NCI-H446 (cell line): ENCODE measurements around the gene CFAP410.
"Not testable (repeated sequence)": the region's sequence is repeated elsewhere in the genome, so short reads cannot be mapped to it uniquely, and the experiment has no call there.

ENCODE experiments used
- DNase-seq, 2 experiments: peaks; one replicate each; lab custom pipeline; 2025; lab: John Stamatoyannopoulos, UW

CFAP410 gene

DNA sequence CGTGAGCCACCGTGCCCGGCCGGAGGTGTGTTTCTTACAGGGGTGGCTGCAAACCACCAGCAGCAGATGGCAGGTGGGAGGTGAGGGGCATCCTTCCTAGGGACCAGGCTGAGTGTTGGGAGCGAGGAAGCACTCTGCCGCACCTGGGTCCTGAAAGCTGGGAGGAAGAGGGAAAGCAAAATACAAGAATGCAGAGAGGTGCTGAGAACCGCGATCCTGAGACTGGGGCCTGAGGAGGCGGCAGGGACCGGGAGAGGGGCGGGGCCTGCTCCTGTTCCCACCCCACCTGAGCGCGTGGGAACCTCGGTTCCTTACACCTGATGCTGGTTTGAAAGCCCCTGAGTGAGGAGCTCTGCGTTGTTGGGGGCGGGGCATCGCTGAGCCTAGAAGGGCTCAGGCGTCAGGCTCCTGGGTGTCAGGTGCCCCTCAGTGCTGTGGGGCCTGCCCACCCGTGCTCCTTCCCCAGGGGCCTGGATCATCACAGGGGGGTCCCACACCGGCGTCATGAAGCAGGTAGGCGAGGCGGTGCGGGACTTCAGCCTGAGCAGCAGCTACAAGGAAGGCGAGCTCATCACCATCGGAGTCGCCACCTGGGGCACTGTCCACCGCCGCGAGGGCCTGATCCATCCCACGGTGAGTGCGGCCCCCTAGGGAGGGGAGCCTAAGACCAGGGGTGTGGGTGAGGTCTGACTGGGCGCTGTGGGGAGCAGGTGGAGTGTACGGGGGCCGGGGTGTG lies 29.7 kb upstream of the CFAP410 start:
- no peak for DNase-seq

DNA sequence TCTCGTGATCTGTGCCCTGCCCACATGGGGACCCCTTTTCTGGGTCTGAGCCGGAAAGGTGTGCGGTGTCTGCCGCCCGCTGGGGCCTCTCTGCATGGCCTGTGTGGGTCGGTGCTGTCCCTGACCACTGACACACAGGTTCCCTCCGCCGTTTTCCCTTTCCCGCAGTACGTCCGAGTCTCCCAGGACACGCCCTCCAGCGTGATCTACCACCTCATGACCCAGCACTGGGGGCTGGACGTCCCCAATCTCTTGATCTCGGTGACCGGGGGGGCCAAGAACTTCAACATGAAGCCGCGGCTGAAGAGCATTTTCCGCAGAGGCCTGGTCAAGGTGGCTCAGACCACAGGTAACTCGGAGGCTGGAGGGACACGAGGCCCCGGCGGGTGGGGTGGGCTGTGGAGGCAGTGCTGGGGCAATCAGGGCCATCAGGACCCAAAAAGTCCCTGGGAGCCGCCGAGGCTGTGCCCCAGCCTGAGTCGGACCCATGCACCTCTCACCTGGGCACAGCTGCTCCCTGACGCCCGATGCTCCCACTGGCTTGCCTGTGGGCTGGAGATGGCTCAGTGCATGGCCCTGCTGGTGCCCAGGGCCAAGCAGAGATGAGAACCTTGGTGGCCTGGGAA lies 27.5 kb upstream of the CFAP410 start:
- DNase-seq: no peak

DNA sequence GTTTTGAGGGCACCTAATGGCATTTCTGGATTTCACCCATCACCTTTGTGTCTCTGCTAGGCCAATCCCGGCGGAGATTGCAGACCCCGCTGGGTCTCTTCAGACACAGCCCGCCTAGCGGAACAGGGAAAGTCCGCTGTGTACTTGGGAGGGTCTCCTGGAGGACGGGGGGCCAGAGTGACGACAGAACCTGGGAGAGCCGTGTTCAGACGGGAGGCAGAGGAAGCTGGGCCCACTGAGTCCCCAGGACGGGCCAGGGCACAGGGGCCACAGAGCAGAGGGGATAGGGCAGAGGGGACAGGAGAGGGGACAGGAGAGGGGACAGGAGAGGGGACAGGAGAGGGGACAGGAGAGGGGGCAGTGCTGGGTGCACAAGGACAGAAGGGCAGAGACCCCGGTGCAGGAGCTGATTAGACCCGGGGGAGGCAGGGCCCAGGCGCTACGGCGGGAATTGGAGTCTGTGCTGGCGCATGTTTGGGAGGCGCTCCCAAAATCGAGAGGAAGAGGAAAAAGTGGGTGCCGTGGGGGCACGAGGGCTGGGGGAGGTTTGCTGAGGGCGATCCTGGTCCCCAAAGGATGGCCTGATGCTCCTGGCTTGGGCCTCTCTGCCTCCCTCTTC lies 26.9 kb upstream of the CFAP410 start:
- no peak for DNase-seq

DNA sequence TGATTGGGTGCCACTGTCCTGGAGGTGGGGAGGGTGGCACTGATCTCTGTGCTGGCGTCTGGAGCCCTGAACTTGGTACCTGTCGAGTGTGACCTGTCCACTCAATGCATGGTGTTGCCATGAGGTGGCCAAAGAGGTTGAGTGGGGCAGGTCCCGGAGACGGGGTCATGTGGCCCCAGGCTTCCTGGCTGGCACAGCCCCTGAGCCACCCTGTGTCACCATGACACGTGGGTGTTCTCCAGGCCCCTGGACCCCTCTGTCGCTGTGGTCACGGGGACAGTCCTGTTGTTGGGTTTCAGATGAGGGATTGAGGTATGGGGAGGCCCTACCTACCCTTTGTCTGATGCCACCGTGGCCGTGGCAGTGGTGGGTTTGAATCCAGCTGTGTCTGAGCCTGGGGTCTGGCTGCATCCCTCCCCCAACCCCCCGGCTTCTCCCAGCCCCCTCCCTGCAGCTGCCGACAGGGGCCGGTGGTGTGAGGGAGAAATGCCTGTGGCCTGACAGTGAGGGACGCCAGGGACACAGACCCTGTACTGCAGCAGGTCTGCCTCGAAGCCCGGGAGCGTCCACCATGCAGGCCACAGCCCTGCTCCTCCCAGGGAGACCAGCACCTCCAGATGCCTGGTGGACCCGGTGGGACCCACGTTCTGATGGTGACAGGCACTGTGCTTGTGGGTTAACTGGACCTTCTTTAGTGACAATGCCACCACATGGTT lies 26.2 kb upstream of the CFAP410 start:
- no peak for DNase-seq

DNA sequence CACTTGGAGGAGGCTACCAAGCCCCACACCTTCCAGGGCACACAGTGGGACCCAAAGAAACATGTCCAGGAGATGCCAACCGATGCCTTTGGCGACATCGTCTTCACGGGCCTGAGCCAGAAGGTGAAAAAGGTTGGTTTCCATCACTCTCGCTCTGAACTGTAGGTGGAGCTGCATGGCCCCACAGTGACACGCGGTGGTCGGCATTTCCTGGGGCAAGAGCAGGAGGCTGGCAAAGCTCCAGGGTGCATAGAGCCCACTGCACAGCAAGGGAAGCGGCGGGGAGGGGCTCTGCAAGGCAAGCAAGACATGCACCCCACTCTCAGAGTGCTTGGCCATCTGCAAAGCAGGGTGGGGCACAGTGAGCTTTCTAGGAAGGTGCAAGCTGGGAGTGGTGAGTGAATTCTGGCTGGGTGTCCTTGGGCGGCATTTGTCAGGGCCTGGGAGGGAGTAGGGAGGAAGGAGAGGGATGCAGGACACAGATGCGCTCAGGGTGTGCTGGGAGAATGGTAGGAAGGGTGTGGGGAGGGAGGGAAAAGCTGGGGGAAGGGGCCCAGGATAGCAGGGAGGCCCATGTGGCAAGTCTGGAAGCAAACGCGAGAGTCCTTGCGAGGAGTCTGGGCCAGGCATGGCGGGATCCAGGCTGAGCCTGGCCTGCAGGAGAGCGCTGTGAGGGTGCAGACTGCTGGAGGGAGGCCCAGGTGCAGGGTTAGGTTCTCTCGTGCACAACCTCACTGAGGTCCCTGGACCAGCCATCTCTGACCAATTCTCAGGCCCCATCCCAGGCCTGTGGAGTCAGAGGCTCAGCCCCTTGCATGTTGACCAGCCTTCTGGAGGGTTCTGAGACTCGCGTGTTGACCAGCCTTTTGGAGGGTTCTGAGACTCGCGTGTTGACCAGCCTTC lies 25.2 kb upstream of the CFAP410 start:
- no peak for DNase-seq

DNA sequence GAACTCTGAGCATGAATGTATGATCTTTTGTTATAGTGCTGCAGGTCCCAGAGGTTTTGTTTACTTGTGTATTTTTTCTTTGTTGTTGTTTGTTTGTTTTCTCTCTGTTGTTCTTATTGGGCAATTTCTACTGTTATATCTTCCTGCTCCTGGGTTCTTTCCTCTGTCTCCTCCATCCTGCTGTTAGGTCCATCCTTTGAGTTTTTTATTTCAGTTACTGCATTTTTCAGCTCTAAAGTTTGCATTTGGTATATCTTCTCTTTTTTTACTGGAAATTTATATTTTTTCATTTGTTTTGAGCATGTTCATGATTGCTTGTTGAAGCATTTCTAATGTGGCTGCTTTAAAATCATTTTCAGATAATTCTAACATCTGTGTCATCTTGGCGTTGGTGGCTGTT lies 24.1 kb upstream of the CFAP410 start:
- DNase-seq: no peak

DNA sequence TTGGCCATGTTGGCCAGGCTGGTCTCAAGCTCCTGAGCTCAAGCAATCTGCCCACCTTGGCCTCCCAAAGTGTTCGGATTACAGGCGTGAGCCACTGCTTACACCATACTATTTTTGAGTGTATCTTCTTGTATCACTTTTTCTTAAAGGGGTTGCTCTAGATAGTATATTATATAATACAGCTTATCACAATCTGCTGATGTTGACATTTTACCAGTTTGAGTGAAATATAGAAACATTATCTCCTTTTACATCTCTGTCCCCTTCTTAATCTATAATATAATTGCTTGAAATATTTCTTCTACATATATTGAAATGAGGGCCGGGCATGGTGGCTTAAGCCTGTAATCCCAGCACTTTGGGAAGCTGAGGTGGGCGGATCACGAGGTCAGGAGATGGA lies 22.7 kb upstream of the CFAP410 start:
- not testable (repeated sequence) for DNase-seq

DNA sequence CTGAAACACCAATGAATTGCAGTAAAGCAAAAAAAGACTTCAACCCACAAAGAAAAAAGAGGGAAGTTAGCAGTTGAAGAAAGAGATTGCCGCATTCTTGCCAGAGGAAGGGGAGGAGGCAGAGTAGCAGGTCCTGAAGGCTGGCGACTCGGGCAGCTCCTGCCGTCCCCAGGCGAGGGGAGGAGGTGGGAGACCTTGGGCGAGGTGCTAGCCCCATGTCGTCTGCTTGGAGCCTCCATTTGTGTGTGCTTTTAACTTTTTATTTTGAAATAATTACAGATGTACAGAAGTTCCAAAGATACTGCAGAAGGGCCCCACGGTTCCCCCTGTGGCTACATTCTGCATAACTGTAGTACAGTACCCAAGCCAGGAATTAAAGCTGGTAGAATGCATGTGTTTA lies 21.0 kb upstream of the CFAP410 start:
- DNase-seq: no peak

DNA sequence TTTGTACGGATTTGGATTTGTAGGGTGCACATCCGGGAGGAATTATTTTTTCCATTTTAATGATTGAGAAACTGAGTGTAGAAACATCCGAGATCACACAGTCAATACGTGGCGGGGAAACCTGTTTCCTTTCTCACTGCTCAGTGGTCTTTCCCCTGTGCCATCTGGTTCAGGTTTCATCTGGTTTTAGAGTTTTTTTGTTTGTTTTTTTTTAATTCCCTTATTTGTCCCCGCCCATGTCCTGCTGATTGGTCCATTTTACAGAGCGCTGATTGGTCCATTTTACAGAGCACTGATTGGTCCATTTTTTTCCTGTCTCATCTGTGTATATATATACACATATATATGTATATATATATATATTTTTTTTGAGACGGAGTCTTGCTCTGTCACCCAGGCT lies 20.2 kb upstream of the CFAP410 start:
- DNase-seq: no peak

DNA sequence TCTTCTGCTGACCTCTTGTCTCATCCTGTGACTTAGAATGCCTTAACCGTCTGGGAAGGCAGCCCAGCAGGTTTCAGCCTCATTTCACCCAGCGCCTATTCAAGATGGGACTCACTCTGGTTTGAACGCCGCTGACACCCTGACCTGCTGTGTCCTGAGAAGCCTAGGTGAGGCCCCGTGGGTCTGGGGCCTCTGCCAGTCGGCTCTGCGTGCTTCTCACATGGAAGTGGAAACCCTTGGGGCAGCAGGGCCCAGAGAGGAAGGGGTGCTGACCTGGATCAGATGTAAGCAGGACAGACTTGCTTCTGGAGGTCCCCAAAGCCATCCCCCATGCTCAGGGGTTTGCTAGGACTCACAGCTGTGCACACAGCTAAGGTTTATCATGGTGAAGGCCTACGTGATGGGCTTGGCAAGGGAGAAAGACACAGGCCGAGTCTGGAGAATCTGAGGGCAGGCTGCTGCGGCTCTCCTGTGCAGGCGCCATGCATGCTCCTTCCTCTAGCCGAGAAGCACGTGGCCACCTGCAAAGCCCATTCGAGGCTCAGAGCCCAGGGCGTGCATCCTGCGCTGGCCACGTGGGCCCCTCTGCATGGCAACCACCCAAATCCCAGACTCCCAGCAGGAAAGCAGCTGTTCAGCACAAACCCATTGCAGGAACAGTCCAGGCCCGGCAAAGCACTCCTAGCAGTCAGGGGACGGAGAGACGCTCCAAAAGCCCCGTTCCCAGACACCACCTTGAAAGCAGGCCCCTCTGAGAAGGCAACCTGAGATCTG lies 18.1 kb upstream of the CFAP410 start:
- no peak for DNase-seq

DNA sequence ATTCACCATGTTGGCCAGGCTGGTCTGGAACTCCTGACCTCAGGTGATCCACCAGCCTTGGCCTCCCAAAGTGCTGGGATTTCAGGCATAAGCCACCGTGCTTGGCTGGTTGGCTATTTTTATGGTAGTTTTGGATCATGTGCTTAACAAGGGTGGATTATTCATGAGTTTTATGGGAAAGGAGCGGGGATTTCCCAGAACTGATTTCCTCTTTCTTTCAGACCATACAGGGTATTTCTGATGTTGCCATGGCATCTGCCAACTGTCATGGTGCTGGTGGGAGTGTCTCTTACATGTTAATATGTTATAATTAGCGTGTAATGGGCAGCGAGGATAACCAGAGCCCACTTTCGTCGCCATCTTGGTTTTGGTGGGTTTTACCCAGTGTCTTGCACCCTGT lies 17.4 kb upstream of the CFAP410 start:
- no peak for DNase-seq

DNA sequence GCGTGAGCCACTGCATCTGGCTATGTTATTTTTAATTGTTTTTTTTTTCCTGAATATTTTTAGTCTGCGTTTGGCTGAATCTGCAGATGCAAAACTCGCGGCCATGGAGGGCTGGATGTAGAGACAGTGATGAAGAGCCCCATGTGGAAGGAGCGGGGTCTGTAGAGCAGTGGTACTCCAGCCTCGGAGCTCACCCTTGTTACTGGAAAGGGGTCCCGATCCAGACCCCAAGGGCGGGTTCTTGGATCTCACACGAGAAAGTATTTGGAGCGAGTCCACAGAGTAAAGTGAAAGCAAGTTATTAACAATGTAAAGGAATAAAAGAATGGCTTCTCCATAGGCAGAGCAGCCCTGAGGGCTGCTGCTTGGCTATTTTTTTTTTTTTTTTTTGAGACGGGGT lies 17.0 kb upstream of the CFAP410 start:
- DNase-seq: no peak

DNA sequence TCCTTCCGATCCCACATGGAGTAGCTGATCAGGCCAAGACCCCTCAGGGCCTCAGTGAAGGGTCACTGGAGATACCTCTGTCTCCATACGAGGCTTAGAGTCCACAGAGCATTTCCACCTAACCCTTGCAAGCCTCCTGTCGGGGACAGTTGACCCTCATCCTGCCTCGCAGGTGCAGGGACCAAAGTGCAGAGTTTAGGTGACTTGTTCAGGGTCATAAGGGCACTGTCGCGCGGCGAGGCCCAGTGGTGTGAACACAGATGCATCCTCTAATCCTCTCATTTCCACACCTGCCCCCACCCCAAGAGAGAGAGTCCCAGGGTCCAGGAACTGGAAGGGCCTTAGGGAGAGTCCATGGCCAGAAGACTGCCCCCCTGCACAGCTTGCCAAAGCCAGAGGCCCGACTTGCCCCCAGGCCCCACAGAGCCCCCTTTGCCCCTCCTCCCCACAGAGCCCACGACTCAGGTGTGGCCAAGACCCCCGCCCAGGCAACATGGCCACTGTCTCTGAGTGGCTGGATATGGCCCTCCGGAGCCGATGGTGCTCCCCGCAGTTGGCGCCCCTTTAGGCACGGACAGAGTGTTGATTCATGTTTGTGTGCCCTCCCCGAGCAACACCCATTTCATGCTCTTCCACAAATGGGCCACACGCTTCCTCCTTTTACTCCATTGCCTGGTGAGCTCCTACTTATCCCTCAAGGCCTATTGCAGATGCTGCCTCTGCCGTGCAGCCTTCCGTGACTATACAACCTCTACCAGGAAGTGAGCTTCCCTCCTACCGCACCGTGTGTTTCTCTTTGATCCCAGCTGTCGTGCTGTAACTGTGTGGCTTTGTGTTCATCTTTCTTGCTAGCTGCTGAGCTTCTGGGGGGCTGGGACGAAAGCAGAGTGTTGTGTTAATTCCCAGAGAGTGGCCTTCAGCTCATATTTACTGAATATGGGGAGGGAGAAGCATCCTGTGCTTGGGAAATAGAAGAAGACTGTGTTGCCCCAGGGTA lies 15.9 kb upstream of the CFAP410 start:
- no peak for DNase-seq

DNA sequence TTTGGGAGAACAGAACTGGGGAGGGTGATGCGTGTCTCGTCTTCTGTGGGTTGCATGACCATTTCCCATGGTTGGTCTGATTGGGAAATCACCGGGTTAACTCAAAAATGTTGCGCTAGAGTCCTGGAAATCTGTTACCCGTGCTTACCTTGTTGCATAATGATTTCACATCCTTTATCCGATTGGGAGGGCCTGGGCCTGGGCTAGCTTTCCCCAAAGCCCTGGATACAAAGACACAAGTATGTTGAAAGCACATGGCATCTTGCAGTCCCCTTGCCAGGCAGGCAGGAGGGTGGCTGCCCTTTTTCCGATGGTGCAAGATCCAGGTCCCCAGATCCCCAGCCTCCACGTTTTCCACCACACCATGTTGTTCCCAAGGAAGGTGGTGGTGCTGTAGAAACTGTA lies 14.8 kb upstream of the CFAP410 start:
- DNase-seq: no peak

DNA sequence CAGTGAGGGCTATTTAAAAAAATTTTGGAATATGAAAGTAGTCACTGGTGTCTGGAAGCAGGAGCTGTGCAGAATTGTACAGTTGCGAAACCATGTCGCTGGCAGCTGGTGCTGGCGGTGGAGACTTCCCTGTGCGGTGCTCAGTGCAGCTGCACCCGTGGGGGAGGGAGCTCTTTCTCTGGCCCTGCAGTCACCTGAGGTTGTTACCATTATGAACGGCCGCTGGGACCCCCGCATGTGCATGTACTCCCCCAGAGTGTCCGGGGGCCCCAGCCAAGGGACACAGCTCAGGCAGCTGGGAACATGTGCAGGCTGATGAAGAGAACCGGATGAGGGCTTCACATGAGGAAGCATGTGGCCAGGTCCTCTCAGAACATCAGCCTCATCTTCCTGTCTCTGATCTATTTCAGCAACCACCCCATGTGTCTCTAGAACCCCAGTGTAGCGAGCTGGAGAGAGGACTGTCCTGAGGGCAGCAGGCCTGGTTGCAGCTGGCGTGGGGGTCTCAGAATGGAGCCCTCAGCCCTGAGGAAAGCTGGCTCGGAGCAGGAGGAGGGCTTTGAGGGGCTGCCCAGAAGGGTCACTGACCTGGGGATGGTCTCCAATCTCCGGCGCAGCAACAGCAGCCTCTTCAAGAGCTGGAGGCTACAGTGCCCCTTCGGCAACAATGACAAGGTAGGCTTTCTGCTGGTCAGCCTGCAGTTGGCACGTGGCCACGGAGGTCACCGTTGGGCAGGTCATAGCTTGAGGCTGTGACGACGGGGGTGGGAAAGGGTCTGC lies 14.2 kb upstream of the CFAP410 start, which contains the start of gene TRPM2:
Gene TRPM2, plus strand, starts transcription at position 431 of the 780 bp plus-strand sequence. Its CDS starts 80 bp downstream, at position 511.
- DNase-seq: no peak

DNA sequence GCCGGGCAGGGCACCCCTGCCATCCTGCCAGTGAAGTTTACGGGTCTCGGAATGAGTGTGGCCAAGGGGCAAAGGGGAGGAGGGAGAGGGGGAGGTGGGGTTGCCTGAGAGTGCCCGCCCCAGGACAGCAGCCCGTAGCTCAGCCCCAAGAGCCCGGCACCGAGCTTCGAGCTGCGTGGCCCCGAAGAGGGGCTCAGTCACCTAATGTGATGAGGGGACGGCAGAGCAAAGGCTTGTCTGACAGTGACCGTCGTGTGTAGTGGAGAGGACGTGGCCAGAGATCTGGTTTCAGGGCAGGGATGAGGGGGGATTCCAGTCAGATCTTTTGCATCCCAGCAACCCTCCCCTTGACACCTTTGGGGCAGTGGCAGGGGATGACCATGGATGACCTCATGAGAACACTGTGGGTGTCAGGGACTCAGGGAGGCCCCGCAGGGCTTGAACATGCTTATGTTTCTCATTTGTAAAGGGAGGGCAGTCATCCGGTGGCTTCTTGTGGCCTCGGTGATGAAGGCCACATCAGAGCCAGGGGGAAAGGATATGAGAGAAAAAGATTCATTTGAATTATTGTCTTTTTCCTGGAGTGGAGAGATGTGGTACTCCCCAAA lies 13.2 kb upstream of the CFAP410 start:
- DNase-seq: no peak

DNA sequence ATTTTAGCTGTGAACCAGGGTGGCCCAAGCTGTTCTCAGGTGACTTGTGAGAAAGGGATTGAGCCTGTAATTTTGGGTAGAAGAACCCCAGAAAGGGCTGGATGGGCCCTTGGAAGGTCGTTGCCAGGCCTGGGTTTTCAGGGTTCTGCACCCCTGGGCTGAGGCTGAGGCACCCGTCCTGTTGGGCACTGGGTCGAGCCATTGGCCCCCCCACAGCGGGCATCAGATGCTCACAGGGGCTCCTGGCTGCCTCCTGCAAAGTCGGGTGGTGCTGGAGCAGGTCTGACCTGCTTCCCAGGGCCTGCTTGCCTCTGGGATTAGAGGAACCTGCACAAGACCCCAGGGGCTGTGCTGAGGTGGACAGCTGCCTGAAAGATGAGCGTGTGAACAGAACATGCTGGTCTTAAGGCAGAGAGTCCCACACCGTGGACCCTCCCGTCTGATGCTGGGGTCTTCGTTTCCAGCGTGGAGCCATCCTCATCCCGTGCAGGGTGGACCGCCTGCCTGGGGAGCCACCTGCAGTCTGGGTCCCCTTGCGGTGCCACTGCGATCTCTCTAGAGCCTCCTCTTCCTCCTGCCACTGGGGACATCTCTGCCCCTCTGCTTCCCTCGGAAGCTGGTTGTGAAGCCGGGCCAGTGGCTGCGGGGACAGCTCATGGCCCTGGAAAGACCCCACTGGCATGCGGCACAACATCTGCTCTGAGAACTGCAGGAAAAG lies 12.5 kb upstream of the CFAP410 start:
- DNase-seq: no peak
